RPMI7951 (cell line): ENCODE measurements around the gene SPATS1. TPM values are rescaled to one million over a fixed set of nuclear protein-coding genes. Genes with fewer than 3 reads are reported as not detected.

Source experiments
- DNase-seq: peaks from one replicate; pipeline ENCODE4 v3.0.0-alpha.2; 2012; ENCODE audit warnings: low read depth
- total RNA-seq: library from RNA; depleted of rRNA; stranded (reverse); fragments of >200 nt; shearing (Covaris generic); gene quantifications from 2 replicates; pipeline ENCODE4 v1.2.3, GENCODE V29; 2014; rRNA removed

Gene SPATS1, protein sequence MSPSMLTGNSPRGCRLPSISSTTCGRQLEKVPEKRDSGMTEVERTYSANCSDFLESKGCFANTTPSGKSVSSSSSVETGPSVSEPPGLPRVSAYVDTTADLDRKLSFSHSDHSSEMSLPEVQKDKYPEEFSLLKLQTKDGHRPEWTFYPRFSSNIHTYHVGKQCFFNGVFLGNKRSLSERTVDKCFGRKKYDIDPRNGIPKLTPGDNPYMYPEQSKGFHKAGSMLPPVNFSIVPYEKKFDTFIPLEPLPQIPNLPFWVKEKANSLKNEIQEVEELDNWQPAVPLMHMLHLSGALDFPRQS
- not detected in 2 replicates for total RNA-seq

DNA sequence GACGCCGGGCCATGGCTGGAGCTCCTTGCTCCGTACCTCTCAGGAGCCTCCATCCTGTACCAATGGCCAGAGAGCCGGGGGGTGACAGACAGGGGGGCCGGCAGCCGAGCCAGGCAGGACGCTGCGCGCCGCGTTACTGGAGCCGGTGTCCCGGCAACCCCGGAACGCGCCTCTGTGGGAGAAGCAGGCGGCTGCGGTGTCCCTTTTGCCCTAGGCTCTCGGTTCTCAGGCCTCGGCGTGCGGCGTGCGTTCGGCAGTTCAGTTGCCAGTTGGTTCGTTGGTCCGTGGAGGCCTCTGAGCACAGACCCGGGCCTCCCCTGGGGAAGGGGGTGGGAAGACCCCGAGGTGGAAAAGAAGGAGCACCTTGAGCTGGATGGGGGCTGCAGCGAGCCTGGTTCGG, at the start of gene SPATS1:
TSS of gene SPATS1 (plus strand) at position 162 of the 400 bp plus-strand sequence. CDS start 446 bp downstream, outside the sequence.
- peak; percentile 5 for DNase-seq

DNA sequence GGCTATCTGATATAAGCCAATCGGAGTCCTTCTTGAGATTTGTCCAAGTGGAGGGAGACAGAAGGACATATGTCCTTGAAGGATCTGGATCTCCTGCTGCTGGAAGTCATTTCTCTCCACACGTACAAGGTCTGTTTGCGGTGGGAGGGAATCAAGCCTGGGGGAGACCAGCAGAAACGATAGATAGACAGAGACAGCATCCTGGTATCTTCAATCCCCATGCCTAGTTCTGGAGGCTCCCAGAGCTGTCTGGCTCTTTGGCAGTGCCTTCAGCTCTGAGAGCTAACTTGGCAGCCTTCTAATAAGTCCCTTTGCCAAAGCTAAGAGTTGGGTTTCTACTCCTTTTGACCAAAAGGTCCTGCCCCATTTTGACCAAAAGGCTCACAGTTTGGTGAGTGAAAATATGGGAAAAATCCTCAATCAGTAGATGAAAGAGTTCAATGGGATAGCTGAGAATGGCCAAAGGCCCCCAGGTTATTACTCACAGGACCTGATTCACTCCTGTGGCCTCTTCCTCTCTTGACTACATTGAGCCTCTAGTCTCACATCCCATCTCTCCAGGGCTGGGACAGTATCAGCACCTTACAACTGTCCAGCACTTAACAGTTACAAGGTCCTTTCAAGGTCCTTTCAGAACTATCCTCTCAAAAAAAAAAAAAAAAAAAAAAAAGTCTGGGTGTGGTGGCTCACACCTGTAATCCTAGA, 49.6 kb upstream of the SPATS1 start:
- no peak for DNase-seq

DNA sequence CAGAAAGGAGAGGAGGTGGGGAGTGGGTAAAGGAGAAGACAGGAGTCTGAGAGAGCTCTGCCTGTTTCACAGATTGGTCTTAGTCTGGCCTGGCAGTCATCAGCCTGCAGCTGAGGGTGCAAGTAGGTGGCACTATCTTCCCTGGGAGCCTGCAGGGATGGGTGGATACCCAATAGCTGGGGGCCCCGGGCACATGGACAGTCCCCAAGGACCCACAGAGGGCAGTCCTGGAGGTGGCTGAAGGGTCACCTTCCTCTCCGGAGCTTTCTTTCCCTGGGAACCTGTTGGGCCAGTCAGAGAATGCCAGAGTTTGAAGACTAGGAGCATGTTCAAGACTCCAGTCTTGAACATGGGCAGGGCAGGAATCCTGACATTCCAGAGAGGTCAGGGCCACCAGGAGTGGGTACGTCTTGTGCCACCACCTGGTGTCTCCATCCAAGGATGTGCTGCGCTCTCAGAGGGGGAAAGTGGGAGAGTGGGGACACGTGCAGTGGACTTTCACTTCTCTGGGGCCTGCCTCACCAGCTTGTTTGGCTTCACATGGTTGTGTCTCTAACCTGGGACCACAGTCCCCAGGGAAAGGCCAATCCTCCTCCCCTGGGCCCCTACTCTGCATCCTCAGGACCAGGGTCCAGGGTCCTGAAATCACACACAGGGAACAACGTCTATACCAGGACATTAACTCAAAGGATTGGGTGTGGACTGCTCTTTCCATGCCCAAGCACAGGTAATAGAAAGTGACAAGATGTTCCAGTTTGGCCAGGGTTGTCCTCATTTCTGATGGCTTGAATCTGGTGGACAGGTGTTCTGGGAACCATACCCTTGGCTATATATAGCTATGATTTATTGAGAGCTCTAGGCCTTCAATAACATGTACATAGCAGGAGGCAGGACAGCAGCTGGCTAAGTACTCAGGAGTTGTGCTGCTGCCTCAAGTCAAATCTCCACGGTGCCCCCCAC, 47.3 kb upstream of the SPATS1 start:
- no peak for DNase-seq

DNA sequence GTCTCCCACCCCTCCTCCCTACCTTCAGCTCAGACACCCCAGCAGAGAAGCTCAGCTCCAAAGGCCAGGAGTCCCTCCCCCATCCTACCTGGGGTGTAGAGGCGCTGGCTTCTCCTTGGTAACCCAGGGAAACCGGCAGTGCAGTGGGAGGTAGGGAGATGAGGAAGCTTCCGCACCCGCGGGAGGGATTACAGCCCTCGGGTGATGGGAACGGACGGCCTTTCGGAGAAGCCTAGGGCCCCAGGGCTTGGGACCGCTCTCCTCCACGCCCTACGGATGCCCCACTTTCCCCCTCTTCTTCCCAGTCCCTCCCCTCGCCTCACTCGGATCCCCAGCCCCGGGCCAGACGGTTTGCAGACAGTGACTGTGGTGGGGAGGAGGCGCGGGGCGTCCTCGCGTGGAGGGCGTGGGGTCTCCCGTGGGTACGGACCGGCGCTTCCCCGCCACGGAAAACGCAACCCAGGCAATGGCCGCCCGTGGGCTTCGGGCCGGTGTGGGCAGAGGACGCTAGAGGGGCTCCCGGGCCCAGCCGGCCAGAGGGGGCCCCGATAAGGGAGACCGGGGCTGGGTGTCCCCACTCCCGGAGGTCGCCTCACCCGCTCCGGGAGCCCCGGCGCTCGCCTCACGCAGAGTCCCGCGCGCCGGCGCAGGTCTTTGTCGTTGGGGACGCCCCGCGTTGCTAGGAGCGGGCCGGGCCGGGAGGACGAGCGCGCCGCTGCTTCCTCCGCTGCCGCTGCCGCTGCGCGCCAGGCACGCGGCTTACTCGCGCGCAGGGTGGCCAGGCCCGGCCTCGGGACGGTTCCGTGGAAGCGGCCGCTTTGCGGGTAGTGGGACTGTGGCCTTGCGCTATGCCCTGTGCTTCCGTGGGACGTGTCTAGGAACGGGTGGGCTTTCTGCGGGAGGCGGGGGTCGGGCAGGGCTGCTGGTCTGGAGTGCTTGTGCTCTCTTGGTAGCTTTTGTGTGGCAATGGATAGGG, 45.1 kb upstream of the SPATS1 start:
- DNase-seq = peak; percentile 14

DNA sequence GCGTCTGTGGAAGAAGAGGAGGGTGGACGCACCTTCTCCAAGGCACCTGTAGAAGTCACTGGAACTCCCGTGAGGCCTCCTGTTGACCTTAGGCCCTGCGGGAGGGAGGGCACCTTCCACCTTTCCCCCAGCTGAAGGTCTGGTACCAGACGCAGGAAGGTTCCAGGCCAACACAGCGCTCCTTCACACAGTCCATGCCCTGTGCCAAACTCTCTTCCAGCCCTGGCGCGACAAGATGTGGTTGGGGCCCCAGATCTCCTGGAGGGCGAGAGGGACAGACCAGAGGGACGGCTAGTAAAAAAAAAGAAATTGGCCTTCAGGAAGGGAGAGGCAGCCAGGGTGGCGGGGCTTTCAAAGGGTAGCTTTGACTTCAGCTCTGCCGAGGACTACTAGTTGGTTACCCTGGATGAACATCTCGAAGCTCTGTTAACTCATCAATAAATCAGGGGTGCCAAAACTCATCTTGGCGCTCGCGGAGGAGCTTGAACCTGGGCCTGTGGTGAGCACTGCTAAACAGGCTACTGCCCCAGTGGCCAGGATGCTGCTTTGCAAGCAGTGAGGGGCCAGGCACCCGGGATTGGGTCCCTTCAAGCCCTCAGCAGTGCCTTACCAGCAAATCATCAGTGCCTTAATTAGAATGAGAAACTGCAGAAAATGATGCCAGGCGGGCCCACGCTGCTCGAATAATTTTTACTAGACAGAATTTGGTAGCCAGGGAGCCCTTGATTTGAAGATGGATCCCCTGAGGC, 44.2 kb upstream of the SPATS1 start:
- no peak for DNase-seq

GRCh38 chr6:44298864-44299263, 43.6 kb upstream of the SPATS1 start:
- no peak for DNase-seq

GRCh38 chr6:44300292-44300823, 42.1 kb upstream of the SPATS1 start:
- no peak for DNase-seq

DNA sequence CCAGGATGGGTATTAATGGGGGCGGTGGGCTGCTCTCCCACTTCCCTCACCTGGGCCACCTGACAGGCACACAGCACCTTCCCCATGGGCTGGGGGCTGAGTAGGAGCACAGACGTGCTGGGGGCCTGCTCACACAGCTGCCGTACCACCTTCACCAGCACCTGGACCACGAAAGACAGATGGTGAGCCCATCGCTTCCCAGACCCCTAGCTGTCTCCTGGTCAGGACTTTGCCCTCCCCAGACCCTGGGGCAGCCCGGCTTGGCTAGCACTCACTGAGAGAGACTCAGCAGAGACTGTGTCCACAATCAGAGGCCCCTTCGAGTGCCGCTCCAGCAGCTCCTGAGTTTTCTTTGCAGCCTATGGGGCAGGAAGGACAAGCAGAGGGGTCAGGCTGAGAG, 41.3 kb upstream of the SPATS1 start:
- no peak for DNase-seq

DNA sequence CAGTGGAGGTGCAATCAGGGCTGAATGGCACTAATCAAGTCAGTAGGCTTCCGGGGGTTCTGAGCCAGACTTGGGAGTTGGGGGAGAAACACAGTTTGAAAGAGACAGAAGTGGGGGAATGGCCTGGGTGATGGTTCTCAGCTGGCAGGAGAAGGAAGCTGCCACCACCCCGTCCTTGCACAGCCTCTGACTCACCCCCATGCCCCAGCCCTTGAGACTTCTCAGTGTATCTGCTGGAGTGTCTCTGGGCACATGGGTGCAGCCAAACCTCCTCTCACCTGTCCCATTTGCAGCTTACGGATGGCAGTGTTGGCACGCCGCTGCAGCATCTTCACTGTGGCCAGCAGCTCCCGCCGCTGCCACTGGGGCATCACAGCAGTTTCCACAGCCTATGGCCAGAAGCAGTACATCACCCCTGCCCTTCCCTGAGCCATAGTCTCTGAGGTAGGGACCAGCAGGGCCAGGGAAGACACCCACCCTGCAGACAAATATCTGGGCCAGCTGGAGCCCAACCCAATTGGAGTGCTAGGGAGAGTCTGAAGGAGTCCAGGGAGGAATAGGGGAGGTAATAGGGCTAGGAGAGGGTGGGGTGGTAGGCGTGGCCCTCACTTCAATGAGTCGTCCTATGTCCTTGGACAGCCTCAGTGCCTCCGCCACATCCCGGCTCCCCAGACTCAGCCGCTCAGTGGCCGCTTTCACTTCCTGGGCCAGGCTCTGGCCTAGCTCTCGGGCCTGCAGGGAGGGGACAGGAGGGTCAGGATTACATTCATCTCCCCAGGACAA, 40.5 kb upstream of the SPATS1 start:
- DNase-seq = no peak

DNA sequence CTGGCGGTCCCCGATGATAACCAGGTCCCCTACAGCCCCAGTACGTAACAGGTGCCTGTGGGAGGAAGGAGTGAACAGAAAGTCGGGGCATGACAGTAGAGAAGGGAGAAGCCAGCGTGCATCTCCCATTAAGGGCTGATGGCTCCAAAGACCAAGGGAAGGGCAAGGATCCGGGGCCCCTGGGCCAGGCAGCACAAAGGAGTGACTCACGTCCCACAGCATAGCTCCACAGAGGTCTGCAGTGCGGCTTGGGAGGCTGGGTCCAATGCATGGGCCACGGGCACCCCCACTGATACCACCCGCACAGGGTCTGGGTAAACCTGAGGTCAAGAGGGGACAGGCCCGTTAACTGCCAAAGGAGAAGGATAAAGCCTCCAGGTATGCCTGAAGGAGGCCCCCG, 39.6 kb upstream of the SPATS1 start:
- no peak for DNase-seq

GRCh38 chr6:44303842-44304241, 38.6 kb upstream of the SPATS1 start:
- no peak for DNase-seq

DNA sequence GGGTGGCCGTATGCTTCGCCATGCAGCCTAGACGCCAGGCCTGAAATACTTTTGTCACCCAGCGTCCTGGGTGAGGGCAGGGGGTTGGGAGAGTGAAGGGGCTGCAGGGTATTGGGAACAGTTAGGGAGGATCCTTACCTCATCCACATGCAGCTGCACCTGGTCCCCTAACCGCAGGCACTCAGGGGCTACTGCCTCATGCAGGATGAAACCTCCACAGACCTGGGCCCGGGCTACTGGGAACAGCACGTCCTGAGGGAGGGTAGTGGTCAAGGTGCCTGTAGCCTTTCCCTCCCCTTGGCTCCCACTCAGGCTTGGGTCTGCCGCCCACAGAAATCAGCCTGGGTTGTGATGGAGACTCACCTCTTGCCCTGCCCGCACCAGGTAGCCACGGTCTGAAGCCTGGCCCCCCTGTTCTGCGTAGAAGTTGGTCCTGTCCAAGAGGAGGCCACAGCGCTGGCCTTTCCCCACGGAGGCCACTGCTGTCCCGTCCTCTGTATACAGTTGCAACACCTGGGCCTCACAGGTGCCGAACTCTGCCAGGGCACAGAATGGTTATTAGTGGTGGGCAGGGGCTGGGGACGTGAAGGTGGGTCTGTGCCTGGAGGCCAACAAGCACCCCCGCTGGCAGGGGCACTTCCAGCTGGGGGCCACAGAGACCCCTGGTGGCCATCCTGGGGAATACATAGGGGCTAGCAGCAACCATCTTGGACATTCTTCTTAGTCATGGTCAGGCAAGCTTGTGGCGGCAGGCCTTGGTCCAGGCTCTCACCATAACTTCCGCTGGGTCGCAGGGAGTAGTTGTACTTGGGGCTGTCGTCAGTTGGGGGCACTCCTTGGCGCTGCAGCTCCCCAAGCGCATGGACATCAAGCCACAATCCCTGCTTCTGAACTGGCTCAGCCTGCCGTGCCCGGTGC, 37.9 kb upstream of the SPATS1 start:
- DNase-seq = peak; percentile 39

DNA sequence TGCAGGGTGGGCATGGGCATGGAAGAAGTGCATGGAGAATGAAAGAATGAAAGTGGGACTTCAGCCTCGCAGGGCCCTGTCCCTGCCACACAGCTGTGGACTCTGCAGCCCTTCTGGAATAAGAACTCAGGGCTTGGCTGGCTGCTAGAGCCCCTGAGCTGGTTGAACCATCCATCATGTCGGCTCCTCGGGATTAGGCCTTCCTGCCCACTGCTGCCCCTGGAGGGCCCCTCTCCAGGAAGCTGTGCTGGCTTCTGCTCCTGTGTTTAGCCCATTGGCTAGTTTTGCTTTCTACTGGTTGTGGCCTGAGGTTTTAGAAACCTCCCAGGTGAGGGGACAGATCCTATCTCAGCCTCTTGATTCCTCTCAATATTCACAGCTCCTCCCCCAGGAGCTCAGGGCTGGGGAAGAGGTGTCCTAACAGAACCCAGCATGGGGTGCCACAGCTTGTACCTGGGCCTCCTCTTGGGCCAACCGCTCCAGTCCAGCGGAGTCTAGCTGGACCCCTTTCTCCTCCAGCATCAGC, 37.2 kb upstream of the SPATS1 start:
- no peak for DNase-seq

GRCh38 chr6:44306710-44307109, 35.7 kb upstream of the SPATS1 start:
- DNase-seq = no peak

- no peak for DNase-seq
Measured at GRCh38 chr6:44307217-44307616, 35.2 kb upstream of the SPATS1 start.

- no peak for DNase-seq
Measured at GRCh38 chr6:44309092-44309491, 33.4 kb upstream of the SPATS1 start.

DNA sequence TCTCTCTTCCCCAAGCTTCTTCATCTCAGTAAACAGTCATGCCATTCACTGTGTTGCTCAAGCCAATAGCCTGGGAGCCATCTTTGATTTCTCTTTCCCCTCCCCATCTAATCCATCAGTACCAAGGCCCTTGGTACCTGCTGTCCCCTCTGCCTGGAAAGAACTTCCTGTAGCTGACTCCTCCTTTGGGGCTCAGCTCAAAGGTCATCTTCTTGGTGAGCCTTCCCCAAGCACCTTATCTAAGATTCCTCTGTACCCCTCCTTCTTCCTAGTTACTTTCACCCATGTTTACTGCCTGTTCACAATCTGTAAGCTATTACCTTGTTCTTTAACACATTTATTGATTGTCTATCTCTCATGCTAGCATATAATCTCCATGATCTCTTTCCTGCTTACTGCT, 32.8 kb upstream of the SPATS1 start:
- no peak for DNase-seq

DNA sequence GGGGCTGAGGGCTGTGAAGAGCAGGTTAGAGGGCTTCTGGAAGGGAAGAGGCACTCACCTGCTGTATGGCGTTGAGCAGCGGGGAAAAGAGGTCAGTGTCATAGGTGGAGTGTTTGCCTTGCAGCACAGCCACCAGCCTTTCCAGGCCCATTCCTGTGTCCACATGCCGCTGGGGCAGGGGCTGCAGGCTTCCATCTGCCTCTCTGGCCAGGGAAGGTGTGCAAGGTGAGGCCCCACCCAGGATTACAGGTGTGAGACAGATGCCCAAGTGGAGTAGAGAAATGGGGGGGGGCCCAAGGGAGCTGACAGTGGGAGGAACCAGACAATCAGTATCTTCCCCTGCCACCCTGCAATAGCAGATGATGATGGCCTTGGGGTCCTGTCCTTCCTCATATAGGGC, 32.2 kb upstream of the SPATS1 start:
- DNase-seq = no peak
